GM19193 (cell line): Measurements from ENCODE around the gene MOV10L1.

Source experiments
- POLR2A ChIP-seq: IDR thresholded peaks from 4 replicates; pipeline ENCODE4 v1.6.1; 2011; ENCODE audit not compliant: insufficient read depth, insufficient read length; ENCODE audit errors: extremely low read depth

MOV10L1 gene

DNA sequence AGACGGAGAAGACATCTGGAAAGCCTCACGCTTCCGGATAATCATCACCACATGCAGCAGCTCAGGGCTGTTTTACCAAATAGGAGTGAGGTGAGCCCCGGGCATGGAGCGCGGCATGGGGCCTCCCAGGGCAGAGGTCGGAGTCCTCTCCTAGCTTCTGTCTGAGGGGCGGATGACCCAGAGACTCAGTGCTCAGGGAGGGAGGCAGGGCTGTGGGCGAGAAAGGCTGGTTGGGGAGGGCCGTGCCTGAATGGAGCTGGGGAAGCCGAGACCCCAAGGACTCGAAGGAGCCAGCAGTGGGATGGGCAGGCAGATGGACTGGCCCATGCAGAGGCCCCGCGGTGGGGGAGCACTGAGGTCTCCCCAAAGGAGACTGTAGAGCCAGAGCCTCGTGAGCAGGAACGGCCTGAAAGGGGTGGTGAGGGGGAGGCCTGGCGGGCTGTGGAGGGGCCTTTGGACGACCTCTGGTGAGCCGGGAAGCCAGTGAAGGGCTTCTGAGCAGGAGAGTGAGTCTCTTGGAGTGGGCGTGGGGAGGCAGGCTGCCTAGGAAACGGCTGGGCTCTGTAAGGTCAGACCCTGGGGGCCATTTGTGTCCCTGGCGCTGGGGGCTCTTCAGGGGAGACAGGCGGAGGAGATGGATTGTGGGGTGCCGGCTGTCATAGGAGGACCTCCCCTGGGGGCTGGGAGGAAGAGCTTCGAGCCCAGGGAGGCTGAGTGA is 56.1 kb downstream of the MOV10L1 start:
- no peak for TF ChIP-seq POLR2A

DNA sequence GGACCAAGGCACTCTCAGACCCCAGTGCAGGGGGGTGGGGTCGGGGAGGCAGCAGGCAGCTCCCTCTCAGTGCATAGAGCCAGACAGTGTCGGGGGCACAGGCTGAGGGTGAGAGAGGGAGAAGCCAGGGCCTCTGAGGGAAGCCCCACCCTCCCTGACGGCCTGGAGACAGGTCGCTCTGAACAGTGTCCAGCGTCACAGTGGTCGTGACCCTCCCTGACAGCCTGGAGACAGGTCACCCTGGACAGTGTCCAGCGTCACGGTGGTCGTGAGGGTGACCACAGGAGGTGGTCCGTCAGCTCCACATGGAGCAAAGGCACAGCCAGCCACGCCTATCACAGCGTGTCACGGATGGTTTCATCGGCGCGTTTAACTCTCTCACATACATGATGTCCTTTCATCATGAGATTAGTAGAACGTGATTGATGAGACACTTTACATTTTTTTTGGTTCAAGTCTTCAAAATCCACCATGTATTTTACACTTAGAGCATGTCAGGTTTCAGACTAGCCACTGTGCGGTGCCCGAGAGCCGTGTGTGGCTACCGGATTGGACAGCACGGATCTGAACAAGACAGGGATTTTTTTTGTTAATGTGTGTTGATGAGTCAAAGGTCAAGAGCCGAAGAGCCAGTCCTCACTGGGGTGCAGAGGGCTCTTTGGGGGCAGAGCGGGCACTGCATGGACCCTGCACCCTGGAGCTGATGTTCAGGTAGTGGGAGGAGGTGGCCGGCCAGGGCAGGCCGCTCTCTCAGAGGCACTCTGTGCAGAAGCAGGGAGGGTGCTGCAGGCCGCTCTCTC is 56.8 kb downstream of the MOV10L1 start:
- TF ChIP-seq POLR2A = no peak

DNA sequence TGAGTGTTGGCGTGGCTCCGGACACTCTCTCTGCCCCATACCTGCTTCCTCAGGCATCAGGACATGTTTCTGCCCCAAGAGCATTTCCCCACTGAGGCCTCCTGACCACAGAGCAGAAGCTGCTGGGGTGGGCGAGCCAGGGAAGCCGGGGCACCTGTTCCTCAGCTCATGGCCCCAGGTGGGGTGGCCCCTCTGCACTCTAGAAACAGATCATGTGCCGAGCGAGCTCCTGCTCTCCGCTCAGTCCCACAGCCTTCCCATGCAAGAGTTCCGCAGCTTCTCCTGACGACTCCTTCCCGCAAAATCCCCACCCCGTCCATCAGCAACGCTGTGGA is 58.3 kb downstream of the MOV10L1 start:
- TF ChIP-seq POLR2A = no peak

DNA sequence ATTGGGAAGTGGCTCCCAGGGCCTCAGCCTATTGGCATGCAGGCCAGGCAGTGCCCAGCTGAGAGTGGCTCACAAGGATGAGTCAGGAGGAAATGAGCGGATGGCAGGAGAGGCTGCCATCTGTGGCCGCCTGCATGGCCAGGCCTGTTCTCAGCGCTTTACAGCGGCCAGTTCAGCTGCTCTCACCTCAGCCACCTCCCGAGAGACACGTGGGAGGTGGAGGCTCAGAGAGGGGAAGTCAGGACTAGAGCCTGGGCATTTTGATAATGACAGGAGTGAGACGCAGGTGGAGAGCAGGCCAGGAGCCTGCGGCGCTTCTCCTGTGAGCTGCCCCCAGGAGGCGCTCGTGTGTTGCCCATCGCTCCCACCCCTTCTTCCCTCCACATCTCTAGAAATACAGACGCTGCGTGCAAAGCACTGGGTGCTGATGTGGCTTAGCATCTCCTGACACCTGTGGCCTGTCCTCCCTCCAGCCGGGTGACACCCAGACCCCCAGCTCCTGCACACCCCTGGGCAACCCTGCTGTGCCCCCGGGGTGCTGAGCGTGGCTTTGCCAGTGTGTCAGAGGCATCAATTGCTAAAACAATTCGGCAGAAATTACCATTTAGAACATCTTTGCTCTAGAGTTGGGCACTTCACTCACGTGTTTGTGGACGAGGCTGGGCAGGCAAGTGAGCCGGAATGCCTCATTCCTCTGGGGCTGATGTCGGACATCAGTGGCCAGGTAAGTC is 59.4 kb downstream of the MOV10L1 start:
- no peak for TF ChIP-seq POLR2A

DNA sequence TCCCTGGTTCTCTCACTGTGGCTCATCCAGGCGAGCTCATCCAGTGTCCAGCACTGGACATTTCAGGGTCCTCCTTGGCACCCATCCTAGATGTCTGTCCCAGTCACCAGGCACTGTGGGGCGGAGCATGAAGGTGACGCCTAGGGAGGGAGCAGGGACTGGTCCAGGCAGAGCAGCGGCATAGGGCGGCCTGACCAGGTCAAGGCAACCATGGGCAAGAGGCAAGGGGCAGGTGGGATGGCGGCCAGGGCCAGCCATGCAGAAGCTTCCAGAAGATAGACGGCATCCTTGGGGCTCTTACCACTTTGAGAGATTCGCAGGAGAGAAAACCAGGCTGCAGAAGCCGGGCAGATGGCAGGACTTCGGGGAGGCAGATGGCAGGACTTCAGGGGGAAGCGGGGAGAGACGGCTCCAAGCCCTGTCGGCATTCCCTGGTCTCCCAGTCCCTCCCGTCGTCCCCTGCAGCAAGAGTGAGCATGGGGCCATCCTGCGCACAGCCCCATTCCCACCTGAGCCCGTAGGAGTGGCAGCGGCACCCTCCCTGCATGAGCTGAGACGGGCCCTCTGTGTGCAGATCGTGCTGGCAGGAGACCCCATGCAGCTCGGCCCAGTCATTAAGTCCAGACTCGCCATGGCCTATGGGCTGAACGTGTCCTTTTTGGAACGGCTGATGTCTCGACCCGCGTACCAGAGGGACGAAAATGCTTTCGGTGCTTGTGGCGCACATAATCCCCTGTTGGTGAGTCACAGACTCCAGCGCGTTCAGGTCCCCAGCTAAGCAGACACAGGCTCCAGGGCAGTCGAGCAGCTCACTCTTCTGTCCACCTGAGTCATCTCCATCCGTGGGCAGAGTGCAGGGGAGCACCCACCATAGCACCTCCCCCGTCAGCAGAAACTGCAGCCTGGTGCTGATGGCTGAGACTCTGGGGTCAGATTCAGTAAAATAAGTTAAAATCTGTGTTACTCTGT is 60.6 kb downstream of the MOV10L1 start:
- TF ChIP-seq POLR2A = no peak

GRCh38 chr22:50151571-50152537 is 62.0 kb downstream of the MOV10L1 start:
- no peak for TF ChIP-seq POLR2A

- no peak for TF ChIP-seq POLR2A
Measured at GRCh38 chr22:50153056-50153755, 63.4 kb downstream of the MOV10L1 start.

DNA sequence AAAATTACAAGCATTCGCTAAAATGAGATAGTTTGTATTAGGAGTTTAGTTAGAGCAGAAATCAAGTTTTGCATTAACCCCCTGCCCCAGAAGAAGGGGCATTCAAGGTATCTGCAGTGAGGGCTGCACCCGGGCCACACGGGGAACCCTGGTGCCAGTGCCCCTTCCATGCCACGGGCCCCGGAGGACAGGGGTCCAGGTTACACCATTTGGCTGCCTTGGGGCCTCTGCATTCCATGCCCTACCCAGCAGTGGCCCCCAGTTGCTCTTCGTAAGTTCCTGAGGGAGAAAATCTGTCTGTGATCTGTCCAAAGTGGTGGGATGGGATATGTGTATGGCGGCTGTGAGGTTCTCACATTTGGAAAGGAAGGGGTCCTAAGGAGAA is 63.9 kb downstream of the MOV10L1 start:
- no peak for TF ChIP-seq POLR2A

- TF ChIP-seq POLR2A = no peak
Measured at GRCh38 chr22:50157709-50158375, 68.0 kb downstream of the MOV10L1 start.

DNA sequence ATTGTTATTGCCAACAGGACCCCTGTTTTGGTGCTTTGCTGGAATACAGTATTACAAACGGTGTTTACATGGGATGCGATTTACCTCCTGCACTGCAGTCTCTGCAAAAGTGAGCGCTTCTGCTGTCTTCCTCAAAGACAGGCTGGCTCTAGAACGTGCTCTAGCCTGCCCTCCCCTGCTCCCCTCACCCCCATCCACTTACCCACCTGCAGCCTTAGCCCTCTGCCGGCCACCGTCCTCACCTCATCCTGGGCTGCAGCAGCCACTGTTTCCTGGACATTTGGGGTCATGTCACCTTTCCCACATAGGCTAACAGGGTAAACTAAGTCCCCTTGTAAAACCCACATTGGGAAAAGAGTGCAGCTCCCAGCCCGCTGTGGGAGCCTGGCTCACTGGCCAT is 71.1 kb downstream of the MOV10L1 start:
- no peak for TF ChIP-seq POLR2A

- TF ChIP-seq POLR2A = no peak
Measured at GRCh38 chr22:50161508-50162390, 71.9 kb downstream of the MOV10L1 start.
